H1 (cell line): Measurements from ENCODE around the gene ZMPSTE24.

Source experiments
- BRCA1 ChIP-seq: IDR thresholded peaks from 2 replicates; pipeline ENCODE4 v1.6.1; 2012; ENCODE audit warnings: low read depth, low read length, improper control_type of control experiment
- CREB1 ChIP-seq: IDR thresholded peaks from 2 replicates; pipeline ENCODE4 v1.6.1; 2012; ENCODE audit warnings: inconsistent platforms
- CTCF ChIP-seq, 3 experiments: IDR thresholded peaks; 1 replicate in 2 of 3; 2 replicates in 1 of 3; pipeline versions ENCODE4 v1.5.1 to v1.6.1; 2011; ENCODE audit warnings: low read length in 3 of 3, mild to moderate bottlenecking in 3 of 3, inconsistent platforms in 2 of 3, low read depth in 1 of 3, moderate library complexity in 1 of 3; ENCODE audit not compliant: insufficient read depth in 1 of 3; ENCODE audit errors: control extremely low read depth in 1 of 3
- E2F6 ChIP-seq: IDR thresholded peaks from 2 replicates; pipeline ENCODE4 v1.6.1; 2012; ENCODE audit warnings: inconsistent platforms
- EP300 ChIP-seq, 2 experiments: IDR thresholded peaks; 1 replicate in 1 of 2; 2 replicates in 1 of 2; pipeline ENCODE4 v1.6.1; 2011 to 2012; ENCODE audit warnings: low read depth in 2 of 2, low read length in 2 of 2, mild to moderate bottlenecking in 2 of 2, borderline replicate concordance in 1 of 2, inconsistent platforms in 1 of 2, moderate library complexity in 1 of 2
- EZH2 ChIP-seq: fragments of 200-600 bp; sonication (generic); IDR thresholded peaks from 2 replicates; pipeline ENCODE4 v1.7.1; 2012; ENCODE audit warnings: low read depth, mild to moderate bottlenecking, moderate library complexity, low read length, inconsistent platforms; ENCODE audit not compliant: severe bottlenecking
- FOSL1 ChIP-seq: IDR thresholded peaks from 2 replicates; pipeline ENCODE4 v1.6.1; 2011; ENCODE audit warnings: mild to moderate bottlenecking, low read depth, low read length, moderate library complexity; ENCODE audit not compliant: insufficient read depth
- MAFK ChIP-seq: IDR thresholded peaks from 2 replicates; pipeline ENCODE4 v1.6.1; 2012; ENCODE audit warnings: low read depth, mild to moderate bottlenecking, improper control_type of control experiment, low read length
- NRF1 ChIP-seq: IDR thresholded peaks from 2 replicates; pipeline ENCODE4 v1.6.1; 2011; ENCODE audit warnings: mild to moderate bottlenecking, low read depth, low read length, improper control_type of control experiment
- POLR2A ChIP-seq, 2 experiments: IDR thresholded peaks; 1 replicate in 1 of 2; 2 replicates in 1 of 2; pipeline ENCODE4 v1.6.1; 2011; ENCODE audit warnings: low read depth in 2 of 2, low read length in 2 of 2, mild to moderate bottlenecking in 2 of 2; ENCODE audit errors: control extremely low read depth in 1 of 2
- POLR2AphosphoS5 ChIP-seq: IDR thresholded peaks from 2 replicates; pipeline ENCODE4 v1.6.1; 2011; ENCODE audit warnings: low read depth, low read length
- RAD21 ChIP-seq, 2 experiments: IDR thresholded peaks in 1 of 2; conservative IDR thresholded peaks in 1 of 2; 2 replicates each; pipeline ENCODE4 v1.6.1; 2011; ENCODE audit warnings: low read depth in 2 of 2, low read length in 2 of 2, improper control_type of control experiment in 1 of 2, inconsistent platforms in 1 of 2, mild to moderate bottlenecking in 1 of 2, moderate library complexity in 1 of 2
- RFX5 ChIP-seq: IDR thresholded peaks from 2 replicates; pipeline ENCODE4 v1.6.1; 2011; ENCODE audit warnings: low read depth, low read length, improper control_type of control experiment, borderline replicate concordance
- TEAD4 ChIP-seq: IDR thresholded peaks from 2 replicates; pipeline ENCODE4 v1.6.1; 2012; ENCODE audit warnings: low read depth, low read length, inconsistent platforms, mixed read lengths

DNA sequence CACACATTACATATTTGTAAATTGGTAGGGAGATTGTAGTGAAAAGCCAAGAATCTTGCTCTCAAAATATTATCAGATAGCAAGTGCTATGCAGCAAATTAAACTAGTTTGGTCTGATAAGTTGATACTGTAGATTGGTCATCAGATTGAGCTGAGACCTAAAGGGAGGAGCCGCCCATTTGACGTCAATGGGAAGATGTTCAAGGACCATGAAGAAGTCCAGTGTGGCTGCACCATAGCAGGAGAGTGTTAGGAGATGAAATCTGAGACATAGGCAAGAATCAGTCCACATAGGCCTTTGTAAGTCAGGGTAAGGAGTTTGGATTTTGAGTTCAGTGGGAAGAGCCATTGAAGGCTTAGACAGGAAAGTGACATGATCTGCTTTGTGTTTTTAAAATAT lies 16.3 kb downstream of the ZMPSTE24 start:
- TF ChIP-seq CTCF (IDR thresholded peaks at IDR 0.05; ENCODE audit: control extremely low read depth in 1 of 3, insufficient read depth in 1 of 3, low read depth in 1 of 3, low read length in 3 of 3) (no peak), RAD21 (IDR thresholded peaks at IDR 0.05 in 1 of 2, conservative IDR thresholded peaks at IDR 0.05 in 1 of 2; ENCODE audit: low read depth in 2 of 2, low read length in 2 of 2) (no peak), RFX5 (no peak), EZH2 (no peak), TEAD4 (no peak), FOSL1 (no peak), E2F6 (no peak), NRF1 (no peak), MAFK (no peak), POLR2A (IDR thresholded peaks at IDR 0.05; ENCODE audit: control extremely low read depth in 1 of 2, low read depth in 2 of 2, low read length in 2 of 2) (no peak), EP300 (IDR thresholded peaks at IDR 0.05; ENCODE audit: borderline replicate concordance in 1 of 2, low read depth in 2 of 2, low read length in 2 of 2) (no peak), BRCA1 (no peak), POLR2AphosphoS5 (no peak), CREB1 (no peak)
